OCI-LY3 (cell line): ENCODE data around the gene CELF4.

ENCODE experiments used
- EZH2phosphoT487 ChIP-seq: fragments of 200-600 bp; shearing (Covaris generic); IDR thresholded peaks from 2 replicates; pipeline ENCODE4 v1.6.1; 2018; ENCODE audit warnings: antibody characterized with exemption, mixed run types, low read depth
- TF ChIP-seq, protein P1 (sequence below): fragments of 200-600, 300-600 bp; sonication (generic); IDR thresholded peaks from 2 replicates; pipeline ENCODE4 v1.5.1; 2014; ENCODE audit warnings: antibody characterized with exemption, low read length, low read depth

DNA sequence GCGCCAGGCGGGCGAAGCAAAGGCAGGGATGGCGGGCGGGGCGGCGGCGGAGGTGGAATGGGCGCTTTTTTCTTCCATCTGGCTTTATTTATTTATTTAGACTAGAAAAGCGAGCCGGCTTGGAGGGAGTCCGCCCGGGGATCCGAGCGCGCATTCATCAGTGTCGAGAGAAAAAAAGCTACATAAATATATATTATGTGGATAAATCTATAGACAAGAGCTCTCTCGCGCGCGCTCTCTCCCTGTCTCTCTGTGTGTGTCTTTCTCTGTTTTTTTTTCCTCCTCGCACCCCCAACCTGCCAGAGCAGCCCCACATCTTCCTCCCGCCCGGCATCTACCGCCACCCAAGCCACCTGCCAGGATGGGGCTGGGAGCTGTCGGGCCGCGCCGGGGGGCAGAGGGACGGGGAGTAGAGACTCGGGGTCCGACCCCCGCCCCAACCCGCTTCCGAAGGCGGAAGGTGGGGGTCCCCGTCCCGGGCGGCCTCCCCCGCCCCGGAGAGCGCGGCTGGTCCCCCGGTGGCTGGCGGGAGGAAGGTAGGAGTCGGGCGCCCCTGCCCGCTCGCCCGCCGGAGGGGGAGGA, 972 bp upstream of the CELF4 start:
- TF ChIP-seq, protein P1, sequence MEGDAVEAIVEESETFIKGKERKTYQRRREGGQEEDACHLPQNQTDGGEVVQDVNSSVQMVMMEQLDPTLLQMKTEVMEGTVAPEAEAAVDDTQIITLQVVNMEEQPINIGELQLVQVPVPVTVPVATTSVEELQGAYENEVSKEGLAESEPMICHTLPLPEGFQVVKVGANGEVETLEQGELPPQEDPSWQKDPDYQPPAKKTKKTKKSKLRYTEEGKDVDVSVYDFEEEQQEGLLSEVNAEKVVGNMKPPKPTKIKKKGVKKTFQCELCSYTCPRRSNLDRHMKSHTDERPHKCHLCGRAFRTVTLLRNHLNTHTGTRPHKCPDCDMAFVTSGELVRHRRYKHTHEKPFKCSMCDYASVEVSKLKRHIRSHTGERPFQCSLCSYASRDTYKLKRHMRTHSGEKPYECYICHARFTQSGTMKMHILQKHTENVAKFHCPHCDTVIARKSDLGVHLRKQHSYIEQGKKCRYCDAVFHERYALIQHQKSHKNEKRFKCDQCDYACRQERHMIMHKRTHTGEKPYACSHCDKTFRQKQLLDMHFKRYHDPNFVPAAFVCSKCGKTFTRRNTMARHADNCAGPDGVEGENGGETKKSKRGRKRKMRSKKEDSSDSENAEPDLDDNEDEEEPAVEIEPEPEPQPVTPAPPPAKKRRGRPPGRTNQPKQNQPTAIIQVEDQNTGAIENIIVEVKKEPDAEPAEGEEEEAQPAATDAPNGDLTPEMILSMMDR = no peak
- no peak for TF ChIP-seq EZH2phosphoT487
